Measurements from ENCODE around the gene OR2V2. TPM values are rescaled to one million over a fixed set of nuclear protein-coding genes. Genes with fewer than 3 reads are reported as not detected.

The OR2V2 gene
- total RNA-seq, 2 experiments from 2014 or later, result not detected

DNA sequence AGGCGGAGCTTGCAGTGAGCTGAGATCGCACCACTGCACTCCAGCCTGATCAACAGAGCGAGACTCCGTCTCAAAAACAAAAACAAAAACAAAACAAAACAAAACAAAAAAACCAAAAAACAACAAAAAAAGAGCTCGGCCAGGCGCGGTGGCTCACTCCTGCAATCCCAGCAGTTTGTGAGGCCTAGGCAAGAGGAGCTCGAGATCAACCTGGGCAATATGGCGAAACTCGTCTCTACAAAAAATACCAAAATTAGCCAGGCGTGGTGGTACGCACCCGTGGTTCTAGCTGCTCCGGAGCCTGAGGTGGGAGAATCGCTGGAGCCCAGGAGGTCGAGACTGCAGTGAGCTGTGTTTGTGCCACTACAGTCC is 37.4 kb downstream of the OR2V2 start:
- no peak for DNase-seq
- H3K27me3 Mint-ChIP-seq, result peaks cover 9% of the 10 kb centered on the region
- intact Hi-C loops (cut with micrococcal nuclease), result loop anchor here (1.0 kb wide), 2 partner anchors 38 to 76 kb away; partner anchors contain the start of genes TRIM41 and TRIM52
- ChIA-PET CTCF (interaction anchor here (0.5 to 2.8 kb wide), 16 partner anchors 9 to 325 kb away, joined by 3 to 23 read pairs (median 4); partner anchors contain the start of genes RACK1, TRIM41, TRIM52 and TRIM7), POLR2A (interaction anchor here (0.9 to 2.2 kb wide), 5 partner anchors 23 to 77 kb away, joined by 3 to 12 read pairs (median 4); partner anchors contain the start of gene RACK1)
- H3K4me1 Mint-ChIP-seq (ENCODE audit: low read depth), result peaks cover 39% of the 10 kb centered on the region
- peaks cover 10% of the 10 kb centered on the region for H3K36me3 Mint-ChIP-seq
- peak overlapping the region; percentile 91 for H3K27ac Mint-ChIP-seq
- H3K4me3 Mint-ChIP-seq, result peak overlapping the region; percentile 80
- peaks cover 6% of the 10 kb centered on the region for H3K9me3 Mint-ChIP-seq

GRCh38 chr5:181185560-181185959 is 38.2 kb downstream of the OR2V2 start:
- Mint-ChIP-seq H3K4me1 (ENCODE audit: low read depth) (peaks cover 39% of the 10 kb centered on the region), H3K27me3 (peaks cover 9% of the 10 kb centered on the region), H3K9me3 (peaks cover 6% of the 10 kb centered on the region)

GRCh38 chr5:181186022-181186421 is 38.6 kb downstream of the OR2V2 start:
- no peak overlapping the region for H3K27ac Mint-ChIP-seq
- H3K4me3 Mint-ChIP-seq, result no peak overlapping the region
- peaks cover 6% of the 10 kb centered on the region for H3K9me3 Mint-ChIP-seq
- POLR2A ChIA-PET, result interaction anchor here (1.0 kb wide), 1 partner anchor 75 kb away, joined by 3 read pairs; the partner anchor contains the start of gene TRIM52
- DNase-seq, result no peak
- H3K36me3 Mint-ChIP-seq, result peaks cover 10% of the 10 kb centered on the region
- H3K27me3 Mint-ChIP-seq, result peaks cover 9% of the 10 kb centered on the region
- H3K4me1 Mint-ChIP-seq (ENCODE audit: low read depth), result peaks cover 39% of the 10 kb centered on the region
- intact Hi-C loops (cut with micrococcal nuclease), result no loop called here
- CTCF ChIA-PET, result interaction anchor here (2.8 kb wide), 1 partner anchor 12 kb away, joined by 23 read pairs; no protein-coding TSS in a partner anchor

More at GRCh38 chr5:181185560-181185959, 38.2 kb downstream of the OR2V2 start:
- ChIA-PET POLR2A (no interaction called here), CTCF (interaction anchor here (1.8 to 2.8 kb wide), 3 partner anchors 12 to 75 kb away, joined by 5 to 23 read pairs (median 10); partner anchors contain the start of genes TRIM41 and TRIM52)
- no peak for DNase-seq
- H3K4me3 Mint-ChIP-seq, result no peak overlapping the region
- H3K36me3 Mint-ChIP-seq, result peaks cover 10% of the 10 kb centered on the region
- intact Hi-C loops (cut with micrococcal nuclease), result no loop called here
- no peak overlapping the region for H3K27ac Mint-ChIP-seq

DNA sequence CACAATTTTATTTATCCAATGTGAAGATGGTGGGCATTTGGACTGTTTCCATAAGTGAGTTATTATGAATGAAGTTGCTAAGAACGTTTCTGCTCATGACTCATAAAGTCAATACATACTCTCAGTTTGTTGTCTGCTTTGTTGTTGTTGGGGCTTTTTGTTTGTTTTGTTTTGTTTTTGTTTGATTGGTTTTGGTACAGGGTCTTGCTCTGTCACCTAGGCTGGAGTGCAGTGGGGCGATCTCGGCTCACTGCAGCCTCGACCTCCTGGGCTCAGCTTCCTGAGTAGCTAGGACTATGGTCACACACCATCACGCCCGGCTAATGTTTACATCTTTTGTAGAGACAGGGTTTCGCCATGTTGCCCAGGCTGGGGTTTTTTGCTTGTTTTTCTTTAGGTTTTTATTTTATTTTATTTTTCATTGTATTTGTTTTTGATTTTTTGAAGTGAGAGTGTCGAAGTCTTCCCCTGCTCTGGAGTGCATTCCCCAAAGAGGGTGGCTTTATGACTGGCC is 39.7 kb downstream of the OR2V2 start:
- Mint-ChIP-seq H3K27ac (peak overlapping the region; percentile 58), H3K4me3 (peak overlapping the region; percentile 31), H3K27me3 (peaks cover 13% of the 10 kb centered on the region), H3K36me3 (peaks cover 14% of the 10 kb centered on the region), H3K9me3 (peaks cover 6% of the 10 kb centered on the region), H3K4me1 (ENCODE audit: low read depth) (peaks cover 41% of the 10 kb centered on the region)
- DNase-seq, result no peak
- POLR2A ChIA-PET, result interaction anchor here (0.6 to 4.2 kb wide), 3 partner anchors 20 to 74 kb away, joined by 3 to 37 read pairs (median 3); partner anchors contain the start of gene TRIM52
- intact Hi-C loops (cut with micrococcal nuclease), result no loop called here
- CTCF ChIA-PET, result no interaction called here

DNA sequence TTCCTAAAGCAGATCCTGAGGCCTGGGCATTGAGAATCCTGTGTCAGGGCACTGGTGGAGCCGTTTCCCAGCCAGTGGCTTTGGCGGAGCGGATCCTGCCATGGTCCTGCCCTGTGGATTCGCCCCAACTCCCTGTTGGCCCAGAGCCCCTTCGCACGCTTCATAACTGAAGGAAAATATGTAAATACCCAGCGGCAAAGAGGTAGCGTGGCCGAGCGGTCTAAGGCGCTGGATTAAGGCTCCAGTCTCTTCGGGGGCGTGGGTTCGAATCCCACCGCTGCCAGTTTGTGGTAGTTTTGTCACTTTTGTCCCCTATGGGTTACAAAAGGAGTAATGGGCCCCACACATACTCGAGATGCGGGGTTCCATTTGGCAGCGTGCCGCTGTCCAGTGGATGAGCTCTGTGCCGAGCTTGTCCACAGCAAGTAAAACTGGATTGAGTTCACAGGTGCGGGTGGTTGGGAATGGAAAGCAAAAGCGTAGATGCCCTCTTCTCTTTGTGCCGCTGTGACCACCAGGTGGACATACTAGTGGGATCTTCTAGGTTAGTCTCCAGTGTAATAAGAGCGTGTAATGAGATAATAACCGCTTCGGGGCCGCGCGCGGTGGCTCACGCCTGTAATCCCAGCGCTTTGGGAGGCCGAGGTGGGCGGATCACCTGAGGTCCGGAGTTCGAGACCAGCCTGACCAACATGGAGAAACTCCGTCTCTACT is 40.3 kb downstream of the OR2V2 start:
- peak overlapping the region; percentile 80 for H3K4me3 Mint-ChIP-seq
- intact Hi-C loops (cut with micrococcal nuclease), result loop anchor here (2.0 kb wide), 2 partner anchors 15 to 27 kb away; no protein-coding TSS in a partner anchor
- POLR2A ChIA-PET, result interaction anchor here (0.6 to 4.2 kb wide), 3 partner anchors 19 to 49 kb away, joined by 3 to 37 read pairs (median 3); no protein-coding TSS in a partner anchor
- peaks cover 6% of the 10 kb centered on the region for H3K9me3 Mint-ChIP-seq
- DNase-seq, result peak; percentile 80
- H3K27ac Mint-ChIP-seq, result peak overlapping the region; percentile 87
- CTCF ChIA-PET, result interaction anchor here (1.1 to 2.8 kb wide), 4 partner anchors 20 to 35 kb away, joined by 3 to 30 read pairs (median 10); partner anchors contain the start of gene TRIM41
- H3K27me3 Mint-ChIP-seq, result peaks cover 13% of the 10 kb centered on the region
- peaks cover 14% of the 10 kb centered on the region for H3K36me3 Mint-ChIP-seq
- peaks cover 41% of the 10 kb centered on the region for H3K4me1 Mint-ChIP-seq (ENCODE audit: low read depth)

- Mint-ChIP-seq H3K9me3 (peaks cover 6% of the 10 kb centered on the region), H3K4me1 (ENCODE audit: low read depth) (peaks cover 47% of the 10 kb centered on the region), H3K27ac (peak overlapping the region; percentile 87), H3K4me3 (peak overlapping the region; percentile 80), H3K36me3 (peaks cover 14% of the 10 kb centered on the region), H3K27me3 (peaks cover 11% of the 10 kb centered on the region)
- POLR2A ChIA-PET, result interaction anchor here (0.7 to 4.2 kb wide), 11 partner anchors 13 to 72 kb away, joined by 3 to 37 read pairs (median 4); partner anchors contain the start of genes RACK1, TRIM52 and TRIM7
- CTCF ChIA-PET, result interaction anchor here (0.6 to 2.8 kb wide), 8 partner anchors 16 to 73 kb away, joined by 3 to 30 read pairs (median 3); partner anchors contain the start of genes TRIM41 and TRIM7
- intact Hi-C loops (cut with micrococcal nuclease), result loop anchor here (1.0 to 2.0 kb wide), 3 partner anchors 16 to 33 kb away; no protein-coding TSS in a partner anchor
- peak; percentile 90 for DNase-seq
Observed at GRCh38 chr5:181188700-181189362, 41.4 kb downstream of the OR2V2 start.

DNA sequence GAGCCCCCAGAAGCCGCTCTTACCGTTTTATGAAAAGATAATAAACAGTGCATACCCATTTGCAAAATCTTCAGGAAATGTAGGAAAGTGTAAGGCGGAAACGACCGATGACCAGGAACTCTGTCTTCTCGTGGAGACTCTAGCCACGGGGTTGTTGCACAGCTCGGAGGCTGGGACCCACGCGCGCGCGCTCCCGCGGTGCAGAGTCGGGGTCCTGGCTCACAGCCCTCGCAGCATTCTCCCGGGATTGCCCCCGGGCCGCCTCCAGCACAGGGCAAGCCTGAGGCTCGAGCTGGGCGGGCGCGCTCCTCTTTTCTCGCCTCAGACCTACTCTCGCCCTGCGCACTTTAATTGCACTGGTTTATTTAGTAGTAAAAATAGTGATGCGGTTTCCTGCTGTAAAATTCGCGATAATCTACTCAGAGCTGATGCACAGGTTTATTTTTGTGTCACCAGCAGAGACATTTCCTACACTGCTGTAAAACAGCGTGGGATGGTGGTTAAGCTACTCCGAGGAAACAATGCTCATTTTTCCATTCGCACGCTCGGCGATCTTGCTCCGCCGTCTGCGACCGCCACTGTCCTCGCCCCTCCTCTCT is 42.1 kb downstream of the OR2V2 start:
- Mint-ChIP-seq H3K4me3 (peak overlapping the region; percentile 80), H3K27me3 (peaks cover 11% of the 10 kb centered on the region), H3K36me3 (peaks cover 14% of the 10 kb centered on the region), H3K27ac (peak overlapping the region; percentile 87), H3K4me1 (ENCODE audit: low read depth) (peaks cover 42% of the 10 kb centered on the region), H3K9me3 (peaks cover 6% of the 10 kb centered on the region)
- ChIA-PET CTCF (interaction anchor here (0.6 to 2.8 kb wide), 9 partner anchors 18 to 72 kb away, joined by 3 to 30 read pairs (median 4); partner anchors contain the start of gene TRIM41), POLR2A (interaction anchor here (0.7 to 4.2 kb wide), 15 partner anchors 9 to 72 kb away, joined by 3 to 37 read pairs (median 4); partner anchors contain the start of genes RACK1, TRIM52 and TRIM7)
- DNase-seq, result peak; percentile 83
- intact Hi-C loops (cut with micrococcal nuclease), result loop anchor here (1.0 to 2.0 kb wide), 3 partner anchors 17 to 33 kb away; no protein-coding TSS in a partner anchor

DNA sequence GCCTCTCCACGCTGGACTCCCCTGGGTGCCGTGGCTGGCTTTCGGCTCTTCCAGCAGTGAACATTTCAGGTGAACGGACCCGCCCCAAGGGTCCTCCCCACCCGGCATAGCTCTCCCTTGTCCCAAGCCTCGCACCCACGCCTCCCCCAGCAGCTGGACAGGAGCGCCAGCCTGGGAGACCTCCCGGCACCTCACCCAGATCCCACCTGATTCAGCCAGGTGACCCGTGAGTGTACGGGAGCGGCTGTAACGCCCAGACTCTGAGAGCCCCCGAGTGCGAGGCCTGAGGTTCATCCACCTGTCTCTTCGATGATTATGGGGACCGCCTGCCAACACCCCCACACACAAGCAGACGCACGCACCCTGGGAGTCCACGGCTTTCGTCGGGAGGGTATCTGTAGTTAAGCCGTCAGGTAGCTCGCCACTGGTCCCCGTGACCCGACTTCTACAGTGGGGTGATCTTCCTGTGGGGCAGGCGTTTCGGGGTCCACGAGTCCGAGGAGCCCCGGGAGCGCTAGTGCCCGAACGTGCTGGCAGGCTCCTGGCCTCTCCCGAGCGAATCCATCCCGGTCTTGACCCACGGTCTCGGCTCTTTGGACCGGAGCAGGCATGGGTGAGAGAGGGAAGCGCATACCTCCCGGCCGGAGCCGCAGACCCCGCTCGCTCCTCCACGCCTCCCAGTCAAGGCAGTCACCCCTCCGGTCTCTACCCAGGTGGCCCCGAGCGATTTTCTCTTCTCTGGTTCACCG is 42.8 kb downstream of the OR2V2 start:
- CTCF ChIA-PET, result interaction anchor here (0.6 to 2.8 kb wide), 8 partner anchors 17 to 72 kb away, joined by 3 to 30 read pairs (median 4); partner anchors contain the start of genes RACK1 and TRIM41

DNA sequence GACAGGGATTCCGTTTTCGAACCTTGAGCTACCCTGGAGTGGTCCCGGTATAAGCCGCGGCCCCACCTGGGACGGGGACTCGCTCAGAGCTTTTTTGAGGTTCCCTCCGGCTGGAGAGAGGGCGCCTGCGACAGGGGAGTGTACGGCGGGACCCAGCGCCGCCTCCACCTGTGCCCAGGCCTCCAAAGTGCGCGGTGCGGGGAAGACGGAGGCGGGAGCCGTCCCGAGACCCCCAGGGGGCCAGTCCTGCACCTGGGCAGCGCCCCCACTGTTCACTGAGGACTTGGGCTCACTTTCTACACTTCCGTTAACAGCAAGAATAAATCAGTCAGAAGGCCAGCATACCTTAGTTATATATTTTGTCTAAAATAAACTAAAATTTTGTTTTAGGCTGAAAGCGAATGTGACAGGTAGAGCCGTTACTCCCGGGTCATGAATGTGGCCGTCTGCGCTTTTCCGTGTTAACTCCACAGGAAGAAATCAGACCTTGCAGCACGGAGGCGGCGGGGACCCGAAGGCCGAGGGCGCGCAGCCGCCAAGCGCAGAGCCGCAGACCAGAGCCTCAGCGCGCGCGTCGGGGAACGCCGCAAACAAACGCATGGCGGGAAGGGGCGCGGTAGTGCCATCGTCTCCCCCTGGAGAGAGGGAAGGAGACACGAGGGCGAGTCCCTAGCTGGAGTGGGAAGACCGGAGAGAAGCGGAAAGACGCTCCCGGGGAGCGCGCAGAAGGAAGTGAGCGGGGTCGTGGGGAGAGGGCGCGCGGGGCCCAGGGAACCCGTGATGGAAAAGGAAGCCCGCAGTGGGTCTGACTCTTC is 43.5 kb downstream of the OR2V2 start:
- H3K4me3 Mint-ChIP-seq, result peak overlapping the region; percentile 80
- intact Hi-C loops (cut with micrococcal nuclease), result loop anchor here (1.0 kb wide), 6 partner anchors 9 to 381 kb away; partner anchors contain the start of gene TRIM52
- CTCF ChIA-PET, result interaction anchor here (0.7 to 3.8 kb wide), 13 partner anchors 7 to 361 kb away, joined by 3 to 32 read pairs (median 5); partner anchors contain the start of genes RACK1, TRIM41 and TRIM7
- peaks cover 6% of the 10 kb centered on the region for H3K9me3 Mint-ChIP-seq
- peak; percentile 72 for DNase-seq
- peaks cover 14% of the 10 kb centered on the region for H3K36me3 Mint-ChIP-seq
- peaks cover 11% of the 10 kb centered on the region for H3K27me3 Mint-ChIP-seq
- H3K27ac Mint-ChIP-seq, result peak overlapping the region; percentile 87
- POLR2A ChIA-PET, result interaction anchor here (0.7 to 4.2 kb wide), 14 partner anchors 12 to 70 kb away, joined by 3 to 37 read pairs (median 6); partner anchors contain the start of genes TRIM52 and TRIM7
- peaks cover 32% of the 10 kb centered on the region for H3K4me1 Mint-ChIP-seq (ENCODE audit: low read depth)

More for the DNA sequence above, 42.8 kb downstream of the OR2V2 start:
- Mint-ChIP-seq H3K4me1 (ENCODE audit: low read depth) (peaks cover 38% of the 10 kb centered on the region), H3K4me3 (peak overlapping the region; percentile 80), H3K27me3 (peaks cover 11% of the 10 kb centered on the region), H3K27ac (peak overlapping the region; percentile 87), H3K36me3 (peaks cover 14% of the 10 kb centered on the region), H3K9me3 (peaks cover 6% of the 10 kb centered on the region)
- peak; percentile 60 for DNase-seq
- intact Hi-C loops (cut with micrococcal nuclease), result loop anchor here (1.0 to 2.0 kb wide), 3 partner anchors 17 to 32 kb away; no protein-coding TSS in a partner anchor
- POLR2A ChIA-PET, result interaction anchor here (0.7 to 4.2 kb wide), 15 partner anchors 8 to 71 kb away, joined by 3 to 37 read pairs (median 4); partner anchors contain the start of genes RACK1, TRIM52 and TRIM7
